UCSD-AML1 (cell line): ENCODE results near the gene LCAT.
"Not testable (repeated sequence)": the region's sequence is repeated elsewhere in the genome, so short reads cannot be mapped to it uniquely, and the experiment has no call there.

Source experiments
- DNase-seq: peaks from one replicate; lab custom pipeline; 2025; ENCODE audit not compliant: unreplicated experiment; lab: John Stamatoyannopoulos, UW

The LCAT gene

DNA sequence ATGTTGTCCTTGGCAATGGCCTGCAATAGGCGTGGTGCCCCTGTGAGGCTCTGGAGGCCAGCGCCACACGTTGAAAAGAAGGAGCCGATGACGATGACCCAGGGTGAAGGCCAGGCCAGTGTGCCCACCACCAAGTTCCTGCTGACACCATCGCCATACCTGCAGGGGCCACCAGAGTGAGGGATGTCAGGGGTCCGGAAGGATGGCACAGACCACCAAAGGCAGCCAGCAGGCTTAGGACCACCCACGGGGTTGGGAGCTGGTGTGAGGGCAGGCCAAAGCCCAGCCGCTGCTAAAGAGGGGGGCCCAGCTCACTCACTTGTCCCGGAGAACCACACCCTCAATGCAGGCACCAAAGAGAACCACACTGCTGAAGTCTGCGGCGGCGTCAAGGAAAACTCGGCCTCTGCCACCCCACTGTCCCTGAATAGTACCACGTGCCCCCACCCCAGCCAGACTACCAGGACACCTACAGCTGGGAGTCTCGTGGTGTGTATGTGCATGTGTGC lies 6.5 kb upstream of the LCAT start:
- no peak for DNase-seq

DNA sequence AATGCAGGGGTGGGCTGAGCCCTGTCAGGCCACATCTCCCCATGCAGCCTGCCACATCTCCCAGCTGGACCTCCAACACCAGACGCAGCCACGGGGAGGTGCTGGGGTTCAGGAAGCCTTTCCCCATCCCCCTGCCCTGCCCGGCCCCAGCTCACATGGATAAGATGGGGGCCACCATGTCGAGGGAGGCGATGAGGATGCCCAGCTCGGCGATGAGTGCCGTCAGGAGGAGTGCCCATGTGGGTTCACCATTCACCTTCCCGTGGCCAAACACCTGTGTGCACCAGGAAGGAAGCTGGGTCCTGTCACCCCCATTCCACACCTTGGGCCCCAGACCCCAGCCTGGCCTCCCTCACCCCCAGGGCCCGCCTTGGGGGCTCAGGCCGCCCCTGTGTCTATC lies 5.7 kb upstream of the LCAT start:
- DNase-seq, result no peak

DNA sequence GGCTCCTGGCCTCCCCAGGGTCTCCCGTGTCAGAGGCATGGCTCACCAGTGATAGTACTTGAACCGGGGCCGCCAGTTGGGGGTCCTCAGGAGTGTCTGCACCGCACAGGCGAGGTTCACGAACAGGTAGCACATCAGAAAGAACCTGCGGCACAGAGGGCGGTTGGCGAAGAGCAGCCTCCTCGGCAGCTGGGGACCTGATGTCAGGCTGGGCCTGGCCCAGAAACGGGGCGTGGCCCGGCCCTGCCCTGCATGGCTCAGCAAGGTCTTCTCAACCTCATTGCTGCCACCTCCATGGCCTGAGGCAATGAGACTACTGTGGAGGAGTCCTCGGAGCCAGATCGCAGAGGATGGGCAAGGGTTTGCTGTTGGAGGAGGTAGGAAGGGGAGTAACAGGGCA lies 4.1 kb upstream of the LCAT start:
- DNase-seq, result no peak

DNA sequence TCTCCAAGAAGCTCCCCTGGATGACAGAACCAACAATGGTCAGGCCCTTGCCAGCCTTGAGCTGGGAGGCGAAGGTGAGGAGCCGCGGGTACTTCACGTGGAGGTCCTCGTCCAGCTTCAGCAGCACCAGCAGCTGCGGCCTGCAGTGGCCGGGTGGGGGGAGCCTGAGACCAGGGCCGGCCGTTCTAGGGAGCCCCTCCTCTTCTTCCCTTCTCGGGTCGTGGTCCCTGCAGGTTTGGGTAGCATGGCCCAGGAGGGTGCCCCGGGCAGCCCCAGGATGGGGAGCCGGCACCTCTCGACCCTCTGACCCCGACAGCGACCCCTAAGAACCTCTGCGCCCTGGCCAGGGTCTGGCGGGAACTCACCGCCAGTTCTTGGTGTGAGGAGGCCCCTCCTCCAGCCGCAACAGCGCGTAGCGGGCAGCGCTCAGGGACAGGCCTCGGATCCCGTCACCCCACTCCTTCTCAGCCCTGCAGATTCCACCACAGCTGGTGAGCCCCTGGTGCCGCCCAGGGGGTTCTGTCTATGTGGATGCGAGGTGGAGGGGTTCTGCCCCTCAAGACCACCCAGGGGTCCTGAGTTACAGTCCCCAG lies 3.1 kb upstream of the LCAT start:
- DNase-seq, result no peak

DNA sequence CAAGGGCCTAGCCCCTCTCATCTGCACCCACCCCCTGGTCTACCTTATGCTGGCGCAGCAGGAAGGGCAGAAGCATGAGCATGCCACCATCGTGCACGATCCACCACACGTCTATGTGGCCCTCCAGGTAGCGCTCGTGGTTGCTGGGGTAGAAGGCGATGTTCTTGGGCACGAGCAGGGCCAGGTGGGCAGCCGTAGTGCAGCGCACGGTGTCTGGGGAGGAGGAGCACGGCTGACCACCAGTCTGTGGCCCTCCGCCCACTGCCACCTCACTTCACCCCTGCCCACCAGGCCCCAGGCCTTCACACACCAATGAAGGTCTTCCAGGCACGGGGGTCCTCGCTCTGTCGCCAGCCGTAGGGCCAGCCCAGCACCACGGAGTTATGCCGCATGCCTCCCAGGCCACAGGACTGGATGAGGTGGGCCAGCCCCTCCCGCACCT lies 2.2 kb upstream of the LCAT start:
- no peak for DNase-seq

DNA sequence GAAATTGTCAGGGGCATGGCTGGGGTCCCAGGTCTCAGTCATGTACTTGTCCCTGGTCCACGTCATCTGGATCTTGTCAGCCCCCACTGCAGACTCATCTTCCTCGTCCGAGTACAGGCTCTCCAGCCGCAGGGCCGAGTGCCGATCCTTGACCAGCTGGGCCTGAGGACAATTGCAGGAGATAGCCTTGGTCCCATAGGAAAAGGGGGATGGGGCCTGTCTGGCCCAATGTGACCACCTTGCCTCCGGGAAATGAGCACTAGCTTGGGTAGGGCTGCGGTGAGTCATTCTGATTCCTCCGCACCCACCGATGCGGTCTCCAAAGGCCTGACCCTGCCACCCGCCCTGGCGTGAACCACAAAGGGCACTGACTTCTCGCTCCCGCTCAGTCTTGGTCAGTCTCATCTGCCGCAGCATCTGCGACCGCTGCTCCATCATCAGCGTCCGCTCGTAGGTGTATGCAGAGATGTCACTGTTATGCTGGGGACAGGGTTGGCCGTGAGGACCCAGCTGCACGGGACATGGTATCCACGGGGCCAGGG lies 1.5 kb upstream of the LCAT start:
- DNase-seq, result no peak

DNA sequence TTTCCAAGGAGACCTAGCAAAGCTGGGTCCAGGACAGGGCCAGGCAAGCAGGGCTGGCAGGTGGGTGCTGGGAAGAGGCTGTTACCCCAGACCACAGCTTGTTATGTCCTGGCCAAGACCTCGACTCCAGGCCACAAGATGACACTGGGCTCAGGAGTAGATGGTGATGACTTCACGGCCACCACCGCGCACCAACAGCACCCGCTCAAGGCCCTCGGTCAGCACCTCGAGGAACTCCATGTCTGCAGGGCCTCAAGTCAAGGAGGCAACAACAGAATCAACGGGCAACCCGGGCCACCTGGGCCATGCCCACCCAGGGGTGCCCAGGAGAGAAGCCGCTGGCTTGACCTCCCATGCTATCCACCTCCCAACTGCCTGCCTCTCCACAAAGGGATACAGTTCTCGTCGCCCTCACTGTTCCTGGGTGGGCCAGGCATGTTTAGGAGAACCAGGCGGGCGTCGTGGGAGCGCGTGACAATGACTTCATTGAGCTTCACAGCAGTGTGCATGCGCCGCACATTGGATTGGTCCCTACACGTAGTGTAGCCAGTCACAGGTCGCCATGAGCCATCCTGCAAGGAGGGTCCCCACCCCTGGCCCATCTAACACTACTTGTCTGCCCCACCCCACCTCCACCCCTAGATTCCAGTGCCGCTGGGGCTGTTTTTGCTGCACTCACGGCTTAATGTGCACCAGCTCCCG lies 921 bp upstream of the LCAT start:
- DNase-seq, result no peak

DNA sequence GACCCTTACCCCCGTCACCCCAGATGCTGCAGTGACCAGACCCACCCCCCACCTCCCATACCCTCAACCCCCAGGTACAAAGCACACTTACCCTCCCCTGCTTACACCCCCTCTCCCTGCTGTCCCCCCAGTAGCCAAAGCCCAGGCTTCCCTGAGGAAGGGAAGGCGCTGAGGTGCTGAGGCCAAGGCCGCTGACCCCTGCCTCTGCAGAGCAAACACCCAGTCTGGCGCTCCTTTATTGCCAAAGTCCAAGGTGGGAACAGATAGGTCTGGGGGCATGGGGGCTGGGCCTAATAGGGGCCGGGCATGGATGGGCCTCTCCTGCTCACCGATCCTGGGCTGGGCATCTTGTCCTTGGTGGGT lies 683 bp downstream of the LCAT start:
- DNase-seq, result no peak

DNA sequence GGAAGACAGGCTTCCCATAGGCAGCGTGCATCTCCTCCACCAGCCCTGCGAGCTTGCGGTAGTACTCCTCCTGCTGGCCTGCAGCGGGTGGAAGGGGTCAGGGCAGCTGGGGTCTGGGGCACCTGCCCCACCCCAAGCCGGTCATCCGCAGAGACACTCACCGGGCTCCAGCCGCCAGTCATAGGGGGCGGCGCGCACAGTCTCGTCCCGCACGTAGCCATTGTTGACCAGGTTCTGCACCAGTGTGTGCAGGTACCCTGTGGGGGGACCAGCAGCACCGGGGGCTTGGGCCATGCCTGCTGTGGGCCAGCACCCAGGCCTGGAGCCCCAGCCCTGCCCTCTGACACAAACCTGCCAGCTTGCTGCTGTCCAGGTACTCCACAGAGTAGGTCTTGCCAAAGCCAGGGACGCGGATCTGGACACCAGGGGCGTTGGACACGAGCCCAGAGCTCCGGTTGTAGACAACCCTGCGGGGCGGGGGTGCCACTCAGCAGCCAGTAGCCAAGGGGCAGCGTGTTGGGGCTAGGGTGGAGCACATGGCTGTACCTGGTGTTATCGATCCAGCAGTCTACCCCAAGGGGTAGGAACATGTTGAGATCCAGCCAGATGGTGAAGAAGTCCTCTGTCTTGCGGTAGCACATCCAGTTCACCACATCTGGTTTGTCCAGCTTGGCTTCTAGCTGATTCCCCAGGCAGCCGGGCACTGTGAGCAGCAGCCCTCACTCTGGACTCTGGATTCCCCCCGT lies 1.2 kb downstream of the LCAT start:
- DNase-seq, result no peak

DNA sequence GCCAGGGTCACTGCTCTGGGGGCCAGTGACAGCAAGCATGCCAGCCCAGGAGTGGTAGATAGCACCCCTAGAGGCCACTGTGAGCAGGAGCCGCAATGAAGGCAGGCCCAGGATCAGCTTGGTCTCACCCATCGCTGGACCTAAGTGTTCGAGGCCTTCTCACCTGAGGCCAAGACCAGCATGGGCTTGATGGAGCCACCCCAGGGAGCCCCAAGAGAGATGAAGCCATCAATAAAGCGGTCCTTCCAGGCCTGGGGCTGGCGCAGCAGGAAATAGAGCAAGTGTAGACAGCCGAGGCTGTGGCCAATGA lies 1.8 kb downstream of the LCAT start:
- DNase-seq, result peak; percentile 42

DNA sequence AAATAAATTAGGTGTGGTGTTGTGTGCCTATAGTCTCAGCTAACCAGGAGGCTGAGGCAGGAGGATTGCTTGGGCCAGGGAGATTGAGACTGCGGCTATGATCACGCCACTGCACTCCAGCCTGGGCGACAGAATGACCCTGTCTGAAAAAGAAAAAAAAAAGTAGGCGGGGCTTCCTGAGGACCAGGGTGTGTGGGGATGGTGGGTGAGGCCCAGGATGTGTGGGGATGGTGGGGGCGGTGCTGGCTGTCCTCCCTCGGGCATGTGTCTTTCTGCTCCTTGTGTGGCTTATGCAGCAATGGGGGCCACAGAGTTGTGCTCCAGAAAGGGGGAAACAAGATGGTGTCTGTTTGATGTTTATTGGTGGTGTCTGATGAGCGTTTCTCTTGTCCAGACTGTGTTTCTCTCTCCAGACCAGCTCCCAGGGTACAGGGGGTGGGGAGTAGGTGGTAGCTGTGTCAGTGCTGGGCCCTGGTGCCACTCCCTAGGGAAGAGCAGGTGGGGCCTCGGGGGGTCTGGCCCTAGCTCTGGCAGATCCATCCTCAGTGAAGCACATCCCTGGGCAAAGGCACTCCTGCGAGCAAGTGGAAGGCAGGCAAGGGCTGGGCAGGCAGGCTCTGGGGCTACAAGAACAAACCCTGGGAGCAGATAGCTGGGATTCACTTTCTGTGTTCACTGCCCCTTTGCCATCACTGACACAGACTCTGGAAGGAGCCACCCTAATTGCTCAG lies 2.3 kb downstream of the LCAT start:
- DNase-seq, result no peak

DNA sequence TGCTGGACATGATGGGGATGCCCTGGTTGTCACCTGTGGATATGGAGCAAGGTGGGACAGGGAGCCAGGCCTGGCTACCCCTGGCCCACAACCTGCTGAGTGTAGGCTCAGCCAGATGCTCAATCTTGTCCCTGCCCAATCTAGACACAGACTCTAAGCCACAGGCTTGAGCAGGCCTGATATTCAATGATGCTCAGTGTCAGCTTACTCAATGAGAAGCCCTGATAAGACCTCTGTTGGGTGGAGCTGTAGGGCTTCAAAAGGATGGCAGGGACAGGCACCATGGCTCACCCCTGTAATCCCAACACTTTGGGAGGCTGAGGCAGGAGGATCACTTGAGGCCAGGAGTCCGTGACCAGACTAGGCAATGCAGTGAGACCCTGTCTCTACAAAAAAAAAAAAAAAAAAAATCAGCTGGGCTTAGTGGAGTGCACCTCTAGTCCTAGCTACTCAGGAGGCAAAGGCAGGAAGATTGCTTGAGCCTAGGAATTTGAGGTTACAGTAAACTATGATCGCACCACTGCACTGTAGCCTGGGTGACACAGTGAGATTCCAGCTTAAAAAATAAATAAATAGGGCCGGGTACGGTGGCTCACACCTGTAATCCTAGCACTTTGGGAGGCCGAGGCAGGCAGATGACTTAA lies 3.4 kb downstream of the LCAT start:
- DNase-seq, result no peak

DNA sequence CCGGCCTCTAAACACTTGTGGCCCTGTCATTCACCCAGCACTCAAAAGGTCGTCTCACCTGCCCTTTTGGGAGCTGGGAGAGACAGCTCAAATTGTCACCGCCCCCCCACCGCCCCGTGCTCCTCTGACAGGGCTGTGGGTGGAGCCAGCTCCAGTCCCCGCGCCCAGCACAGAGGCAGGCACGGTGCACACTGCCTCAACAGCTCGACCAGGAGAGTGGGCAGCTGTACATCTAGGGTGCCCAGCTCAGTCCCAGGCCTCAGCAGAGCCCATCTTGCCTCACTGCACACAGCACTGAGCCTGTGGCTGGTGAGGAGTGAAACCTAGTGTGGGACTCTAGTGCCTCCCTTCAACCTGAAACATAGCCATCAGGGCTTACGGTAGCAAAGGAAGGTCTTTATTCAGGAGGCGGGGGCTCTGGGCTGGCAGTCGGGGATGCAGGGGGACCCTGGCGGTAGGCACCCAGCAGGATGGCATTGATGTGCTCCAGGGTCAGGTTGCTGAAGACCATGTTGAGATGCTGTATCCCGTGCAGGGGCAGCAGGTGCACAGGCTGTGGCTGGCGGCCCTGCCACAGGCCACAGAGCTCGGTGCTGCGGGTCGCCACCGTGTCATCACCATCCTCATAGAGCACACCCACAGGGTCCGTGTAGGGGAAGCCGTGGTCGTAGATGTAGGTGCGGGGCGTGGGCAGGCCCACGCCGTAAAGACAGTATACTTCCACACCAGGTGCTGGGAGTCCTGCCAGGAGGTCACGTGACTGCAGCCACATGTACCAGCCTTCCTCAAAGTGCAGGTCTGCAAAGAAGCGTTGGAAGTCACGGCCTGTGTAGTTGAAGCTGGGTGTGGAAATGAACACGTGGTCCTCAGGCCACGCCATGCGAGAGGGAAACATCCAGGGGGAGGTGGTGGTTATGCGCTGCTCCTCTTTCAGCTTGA lies 4.1 kb downstream of the LCAT start:
- DNase-seq, result no peak

DNA sequence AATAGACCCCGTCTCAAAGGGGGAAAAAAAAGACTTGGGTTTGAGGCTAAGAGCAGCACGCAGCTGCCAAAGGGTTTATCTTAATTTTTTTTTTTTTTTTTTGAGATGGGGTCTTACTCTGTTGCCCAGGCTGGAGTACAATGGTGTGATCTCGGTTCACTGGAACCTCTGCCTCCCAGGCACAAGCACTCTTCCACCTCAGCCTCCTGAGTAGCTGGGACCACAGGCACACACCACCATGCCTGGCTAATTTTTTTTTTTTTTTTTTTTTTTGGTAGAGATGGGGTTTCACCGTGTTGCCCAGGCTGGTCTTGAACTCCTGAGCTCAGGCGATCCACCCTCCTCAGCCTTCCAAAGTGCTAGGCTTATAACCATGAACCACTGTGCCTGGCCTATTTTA lies 6.2 kb downstream of the LCAT start:
- DNase-seq, result not testable (repeated sequence)

DNA sequence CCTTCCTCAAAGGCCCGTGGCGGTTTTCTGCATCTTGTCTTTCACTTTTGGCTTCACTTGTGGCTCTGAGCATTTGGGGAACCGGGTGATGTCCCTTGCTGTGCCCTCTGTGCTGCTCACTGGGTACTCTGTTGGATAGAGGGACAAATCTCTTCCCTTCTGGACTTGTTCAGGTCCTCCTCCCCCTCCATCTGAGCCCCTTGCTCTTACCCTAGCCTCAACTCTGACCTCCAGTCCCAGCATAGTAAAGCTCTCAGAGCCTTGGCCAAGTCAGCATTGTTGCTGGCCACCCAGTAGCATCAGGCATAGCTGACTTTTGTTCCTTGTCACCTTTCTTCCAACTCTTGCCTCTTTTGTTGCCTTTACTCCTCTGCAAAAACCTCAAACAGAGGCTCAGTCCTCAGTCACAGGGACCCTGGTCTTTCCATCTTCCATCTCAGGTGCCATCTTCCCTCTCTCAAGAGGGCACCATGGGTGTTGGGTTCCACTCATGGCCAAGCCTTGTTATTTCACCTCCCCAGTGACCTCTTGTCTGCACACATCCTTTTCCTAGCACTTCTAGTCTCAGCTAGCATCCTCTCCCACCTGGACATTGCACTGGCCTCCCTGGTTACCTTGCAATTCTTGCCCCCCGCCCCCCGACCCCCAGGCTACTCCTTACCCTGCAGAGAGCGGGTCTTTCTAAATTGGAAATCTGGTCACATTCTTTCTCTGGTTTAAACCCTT lies 6.9 kb downstream of the LCAT start:
- DNase-seq, result no peak

DNA sequence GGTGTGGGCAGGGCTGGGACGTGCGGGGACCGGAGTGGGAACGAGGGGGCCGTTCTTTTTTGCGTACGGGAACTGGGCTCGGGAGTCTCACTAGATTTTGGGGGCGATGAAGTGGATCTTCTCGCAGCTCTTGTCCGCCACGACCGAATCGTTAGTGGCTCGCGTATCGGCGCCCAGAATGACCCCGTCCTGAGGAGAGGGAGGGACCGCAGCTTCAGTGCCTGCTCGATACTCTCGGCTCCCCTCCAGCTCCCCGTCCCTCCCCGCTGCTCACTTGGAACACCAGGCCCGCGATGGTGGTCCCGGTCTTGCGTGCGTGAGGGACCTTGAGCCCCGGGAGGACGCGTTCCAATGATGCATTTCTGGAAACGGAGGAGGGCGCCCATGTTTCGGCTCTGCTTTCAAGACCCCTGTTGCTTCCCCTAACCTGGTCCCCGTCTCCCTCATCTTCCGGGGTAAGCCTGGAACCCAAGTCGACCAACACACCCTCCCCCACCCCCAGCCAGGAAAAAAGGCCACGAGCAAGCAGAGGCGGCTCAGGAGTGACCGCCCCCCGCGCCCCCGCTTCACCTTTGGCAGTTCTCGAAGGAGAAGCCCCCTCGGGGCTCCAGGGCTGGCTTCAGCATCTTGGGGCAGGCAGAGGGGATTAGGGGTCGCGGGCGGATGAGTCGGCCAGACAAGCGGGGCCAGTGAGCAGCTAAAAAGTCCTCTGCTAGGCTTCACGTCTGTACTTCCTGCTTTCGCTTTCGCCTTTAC lies 7.6 kb downstream of the LCAT start, which contains the start of gene PSMB10:
Gene PSMB10, minus strand, starts transcription at position 727 of the 756 bp plus-strand sequence. Its CDS starts 101 bp downstream, at position 626.
- peak; percentile 70 for DNase-seq

DNA sequence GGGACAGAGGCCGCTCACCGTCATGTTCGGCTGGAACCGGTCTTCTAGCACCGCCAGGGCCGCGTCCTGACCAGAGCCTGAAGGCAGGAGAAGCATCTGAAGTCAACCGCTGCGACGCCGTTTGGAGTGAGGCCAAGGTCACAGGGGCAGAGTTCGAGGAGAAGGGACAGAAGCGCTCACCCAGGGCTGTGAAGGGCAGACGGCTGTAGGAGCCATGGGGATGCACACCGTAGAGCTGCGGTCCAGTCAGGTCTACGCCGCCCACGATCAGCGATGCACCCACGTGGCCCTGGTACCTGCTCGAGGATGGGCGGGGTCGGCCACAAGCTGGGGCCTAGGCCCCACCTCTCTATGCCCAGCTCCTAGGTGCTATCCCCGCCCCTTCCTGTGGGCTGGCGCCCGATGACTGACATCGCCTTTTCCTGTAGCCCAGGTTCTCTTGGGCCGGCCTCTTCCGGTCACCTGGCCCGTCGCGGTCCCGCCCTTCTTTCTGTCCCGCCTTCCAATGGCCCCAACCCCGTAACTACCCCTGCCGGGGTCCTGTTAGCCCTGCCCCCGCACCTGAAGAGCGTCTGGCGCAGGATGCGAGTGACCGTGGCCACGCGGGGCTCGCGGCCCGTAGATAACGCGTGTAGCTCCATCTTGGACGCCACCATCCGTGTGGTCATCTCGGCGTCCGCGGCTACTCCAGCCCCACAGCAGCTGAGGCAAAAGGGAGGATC lies 8.4 kb downstream of the LCAT start:
- peak; percentile 92 for DNase-seq

DNA sequence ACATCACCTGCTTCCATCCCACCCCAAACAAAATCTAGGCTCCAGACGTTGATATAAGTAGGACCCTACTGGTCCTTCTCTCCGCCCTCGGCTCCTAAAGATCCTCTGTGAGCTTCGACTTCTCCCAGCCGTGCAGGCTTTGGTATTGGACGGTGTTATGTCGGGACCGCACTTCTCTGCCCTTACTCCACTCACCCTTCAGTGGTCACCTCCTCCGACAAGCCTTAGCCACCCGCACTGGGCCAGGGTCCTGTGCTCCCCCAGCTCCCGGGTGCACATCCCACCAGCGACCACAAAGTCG lies 8.9 kb downstream of the LCAT start:
- DNase-seq, result no peak
